Fibroblast of pulmonary artery (primary cell): ENCODE results near the gene TRMT44.

ENCODE experiments used
- DNase-seq: peaks from one replicate; pipeline ENCODE4 v3.0.0-alpha.2; 2010; ENCODE audit warnings: low read depth
- H3K4me3 ChIP-seq: replicated peaks from 2 replicates; pipeline ENCODE4 v1.5.1; 2011; ENCODE audit warnings: low read depth, mild to moderate bottlenecking, control low read depth, low read length, moderate library complexity
- CTCF ChIP-seq: IDR thresholded peaks from 2 replicates; pipeline ENCODE4 v1.5.1; 2011; ENCODE audit warnings: mild to moderate bottlenecking, control low read depth, low read length, inconsistent platforms; ENCODE audit errors: missing control alignments

TRMT44 gene

DNA sequence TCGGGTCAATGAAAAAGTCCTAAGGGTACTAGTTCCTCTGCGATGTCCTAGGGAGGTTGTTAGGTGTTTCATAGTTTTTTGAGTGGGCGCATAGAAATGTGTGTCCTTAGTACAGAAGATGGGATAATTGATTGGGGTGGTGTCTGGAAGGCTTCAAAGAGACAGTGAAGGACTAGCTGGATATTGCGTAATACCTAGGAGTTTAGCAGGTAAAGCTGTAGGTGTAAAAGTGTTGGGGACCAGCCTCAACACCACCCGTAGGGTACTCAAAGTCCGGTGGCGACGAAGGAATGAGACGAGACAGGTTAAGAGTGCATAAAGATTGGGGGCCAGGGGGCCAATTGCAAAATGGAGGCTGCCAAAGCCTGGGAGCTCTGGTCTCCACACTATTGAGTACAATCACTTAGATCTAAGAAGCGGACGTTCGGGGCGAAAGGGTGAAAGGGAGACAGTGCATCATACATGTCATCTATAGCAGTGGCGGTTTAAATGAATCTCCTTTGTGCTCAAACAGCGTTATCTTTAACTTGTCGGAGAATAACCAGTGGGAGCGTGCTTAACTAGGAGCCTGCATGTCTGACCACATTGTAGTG is 1.0 kb downstream of the TRMT44 start:
- no peak for TF ChIP-seq CTCF
- no peak for DNase-seq
- peak overlapping the region; percentile 96 for H3K4me3 ChIP-seq

DNA sequence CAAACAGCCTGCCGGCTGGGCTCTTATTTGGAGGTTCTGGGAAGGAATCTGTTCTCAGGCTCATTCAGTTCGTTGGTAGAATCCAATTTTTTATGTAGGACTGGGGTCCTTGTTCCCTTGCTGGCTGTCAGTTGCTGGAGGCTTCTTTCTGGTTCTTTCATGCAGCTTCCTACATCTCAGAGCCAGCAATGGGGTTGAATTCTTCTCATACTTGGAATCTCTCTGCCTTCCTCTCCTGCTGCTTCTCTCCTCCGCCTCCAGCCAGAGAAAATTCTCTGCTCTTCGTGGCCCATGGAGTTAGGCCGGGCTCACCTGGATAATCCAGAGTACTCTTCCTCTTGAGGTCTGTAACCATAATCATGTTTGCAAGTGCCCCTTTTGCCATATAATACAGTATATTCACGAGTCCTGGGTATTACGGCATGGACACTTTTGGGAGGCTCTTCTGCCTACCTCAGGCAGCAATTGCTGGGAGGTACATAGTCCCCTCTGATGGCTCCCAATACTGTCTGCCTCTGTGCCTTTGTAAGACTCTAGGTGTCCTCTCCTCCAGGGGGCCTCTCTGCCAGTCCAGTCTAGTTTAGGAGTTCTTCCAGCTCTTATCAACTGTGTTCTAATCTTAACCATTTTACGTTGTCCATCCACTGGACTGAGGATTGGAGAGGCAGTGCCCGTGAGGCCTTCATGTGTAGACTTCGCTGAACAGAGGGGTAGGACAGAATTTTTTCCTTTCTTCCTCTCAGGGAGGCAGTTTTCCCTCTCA is 2.2 kb downstream of the TRMT44 start:
- H3K4me3 ChIP-seq: peak overlapping the region; percentile 96
- TF ChIP-seq CTCF: no peak
- no peak for DNase-seq

DNA sequence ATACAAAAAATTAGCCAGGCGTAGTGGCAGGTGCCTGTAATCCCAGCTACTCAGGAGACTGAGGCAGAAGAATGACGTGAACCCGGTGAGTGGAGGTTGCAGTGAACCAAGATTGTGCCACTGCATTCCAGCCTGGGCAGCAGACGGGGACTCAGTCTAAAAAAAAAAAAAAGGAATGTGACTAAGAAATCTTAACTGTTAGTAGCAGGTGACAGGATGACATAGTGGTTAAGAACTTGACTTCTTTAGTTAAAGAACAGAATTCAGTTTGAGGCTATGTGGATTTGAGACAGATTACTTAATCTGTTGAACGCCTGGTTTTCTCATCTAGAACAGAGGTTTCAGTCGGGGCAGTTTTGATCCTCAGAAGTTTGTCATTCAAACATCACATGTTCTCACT is 3.2 kb downstream of the TRMT44 start:
- no peak for TF ChIP-seq CTCF
- no peak for DNase-seq
- no peak overlapping the region for H3K4me3 ChIP-seq

DNA sequence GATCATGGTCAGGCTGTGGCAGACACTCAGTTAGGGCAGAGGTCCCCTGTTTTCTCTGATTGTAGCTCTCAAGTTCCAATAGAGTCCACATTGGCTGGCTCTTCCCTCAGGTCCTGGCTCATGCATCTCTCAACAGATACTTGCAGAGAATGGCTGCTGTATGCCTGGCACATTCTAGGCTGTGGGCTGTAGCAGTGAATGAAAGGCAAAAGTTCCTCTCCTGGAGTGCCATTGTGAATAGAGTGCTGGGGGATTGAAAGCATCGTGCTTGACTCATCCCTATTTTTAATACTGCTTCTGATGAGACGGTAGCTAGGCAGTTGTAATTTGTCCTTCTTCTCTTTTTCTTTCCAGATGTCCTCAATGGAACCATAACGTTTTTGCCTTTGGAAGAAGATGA is 5.5 kb downstream of the TRMT44 start:
- DNase-seq: no peak
- H3K4me3 ChIP-seq: no peak overlapping the region
- TF ChIP-seq CTCF: no peak

DNA sequence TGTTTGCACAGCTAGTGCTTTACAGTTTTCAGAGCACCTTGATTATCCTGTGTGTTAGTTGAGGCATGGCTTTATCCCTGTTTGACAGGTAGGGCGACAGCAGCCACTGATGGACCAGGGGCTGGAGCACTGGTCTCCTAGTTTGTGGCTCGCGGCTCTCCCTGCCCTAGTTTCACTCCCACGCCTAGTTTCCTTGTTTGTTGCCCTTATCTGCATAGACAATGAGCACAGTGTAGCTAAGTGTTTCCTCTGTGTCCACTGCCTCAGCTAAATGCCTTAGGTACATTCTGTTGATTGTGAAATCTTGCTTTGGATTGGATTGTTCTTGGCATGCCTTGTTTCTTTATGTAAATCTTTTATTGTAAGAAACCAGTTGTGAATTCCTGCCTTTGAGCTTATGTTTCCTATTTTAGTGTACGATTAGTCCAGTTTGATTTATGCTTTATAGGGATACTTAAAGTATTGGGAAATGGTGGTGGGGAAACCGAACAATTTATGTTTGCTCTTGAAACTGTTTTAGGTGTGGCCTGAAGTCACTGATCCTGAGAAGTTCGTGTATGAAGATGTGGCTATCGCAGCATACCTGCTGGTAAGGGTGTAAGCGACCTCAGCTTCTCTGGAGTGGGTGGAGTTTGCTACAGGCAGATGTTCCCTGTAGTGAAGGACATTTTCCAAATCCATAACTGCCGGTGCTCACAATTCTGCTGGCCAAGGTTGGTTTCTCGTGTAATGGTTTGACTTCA is 11.0 kb downstream of the TRMT44 start:
- H3K4me3 ChIP-seq: no peak overlapping the region
- DNase-seq: peak; percentile 96
- TF ChIP-seq CTCF: no peak

DNA sequence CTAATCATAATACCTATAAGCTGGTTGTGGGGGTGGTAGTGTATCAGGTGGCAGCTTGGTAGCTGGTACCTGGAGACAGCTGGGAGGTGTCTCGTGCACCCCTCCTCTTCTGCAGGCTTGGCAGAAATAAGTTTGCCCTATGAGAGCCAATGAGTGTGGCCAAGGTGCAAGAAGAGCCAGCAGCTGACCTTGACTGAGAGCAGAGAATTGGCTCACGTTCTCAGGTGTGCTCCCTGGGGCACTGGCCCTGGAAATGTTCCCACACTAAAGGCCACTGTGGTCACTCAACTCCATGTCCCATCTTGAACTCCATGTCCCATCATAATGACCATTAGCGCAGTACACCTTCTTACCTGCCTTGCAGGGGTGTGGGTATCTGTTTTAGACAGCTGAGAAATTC is 13.4 kb downstream of the TRMT44 start:
- H3K4me3 ChIP-seq: no peak overlapping the region
- TF ChIP-seq CTCF: no peak

More for the DNA sequence above, 13.4 kb downstream of the TRMT44 start:
- DNase-seq: no peak
